Activated T-cell treated with anti-CD3 and anti-CD28 coated beads, Interleukin-2, amount 50 U/mL, for 48 hours (primary cell): ENCODE results near the gene GAL3ST3.

Experiments used
- DNase-seq, 2 experiments: peaks; one replicate each; pipeline ENCODE4 v3.0.0-alpha.2; 2020

GAL3ST3 gene

GRCh38 chr11:66069715-66070603 lies 21.0 kb upstream of the GAL3ST3 start, which contains the start of gene PACS1:
Gene PACS1, plus strand, starts transcription at chr11:66070272. Its CDS starts 215 bp downstream, at chr11:66070487.
- DNase-seq, result peak; percentile 84 to 87

- peak; percentile 67 to 68 for DNase-seq
Measured at GRCh38 chr11:66068923-66069714, 20.2 kb upstream of the GAL3ST3 start.

GRCh38 chr11:66068154-66068821 lies 19.3 kb upstream of the GAL3ST3 start:
- DNase-seq, result peak; percentile 84 to 86

- no peak for DNase-seq
Measured at GRCh38 chr11:66067640-66068039, 18.7 kb upstream of the GAL3ST3 start.

GRCh38 chr11:66066751-66067150 lies 17.8 kb upstream of the GAL3ST3 start:
- no peak for DNase-seq

- DNase-seq, result no peak
Measured at GRCh38 chr11:66064571-66064970, 15.6 kb upstream of the GAL3ST3 start.

GRCh38 chr11:66063900-66064299 lies 14.9 kb upstream of the GAL3ST3 start:
- DNase-seq, result no peak

- no peak for DNase-seq
Measured at GRCh38 chr11:66062408-66062807, 13.4 kb upstream of the GAL3ST3 start.

- no peak for DNase-seq
Measured at GRCh38 chr11:66061268-66061667, 12.3 kb upstream of the GAL3ST3 start.

- DNase-seq, result no peak
Measured at GRCh38 chr11:66059966-66060680, 11.2 kb upstream of the GAL3ST3 start.

- DNase-seq, result no peak
Measured at GRCh38 chr11:66056501-66056900, 7.5 kb upstream of the GAL3ST3 start.

- no peak for DNase-seq
Measured at GRCh38 chr11:66055021-66055420, 6.1 kb upstream of the GAL3ST3 start.

GRCh38 chr11:66052664-66052982 lies 3.7 kb upstream of the GAL3ST3 start:
- no peak for DNase-seq

GRCh38 chr11:66051766-66052663 lies 3.1 kb upstream of the GAL3ST3 start, which contains the start of gene SF3B2:
Gene SF3B2, plus strand, starts transcription at chr11:66052364. Its CDS starts 21 bp downstream, at chr11:66052385.
- peak; percentile 97 for DNase-seq

GRCh38 chr11:66051371-66051765 lies 2.4 kb upstream of the GAL3ST3 start:
- DNase-seq, result no peak

- DNase-seq, result no peak
Measured at GRCh38 chr11:66050581-66051231, 1.7 kb upstream of the GAL3ST3 start.

GRCh38 chr11:66047541-66048365 lies 1.2 kb downstream of the GAL3ST3 start:
- DNase-seq, result no peak

- DNase-seq, result no peak
Measured at GRCh38 chr11:66046901-66047300, 2.1 kb downstream of the GAL3ST3 start.

- DNase-seq, result peak; percentile 86 to 88
Measured at GRCh38 chr11:66045177-66045639, 3.8 kb downstream of the GAL3ST3 start.

- no peak for DNase-seq
Measured at GRCh38 chr11:66044757-66045156, 4.2 kb downstream of the GAL3ST3 start.
